PC-9 (cell line): ENCODE data around the gene CLDN9. TPM values are rescaled to one million over a fixed set of nuclear protein-coding genes. Genes with fewer than 3 reads are reported as not detected.
A peak's percentile ranks its signal among the peaks of the same experiment; 100 is the strongest.

Experiments
- BruUV-seq: library from RNA; stranded (reverse); fragments of 400-500 nt; replicated peaks from 2 replicates; lab custom pipeline; 2021; lab: Mats Ljungman, UMichigan
- CTCF ChIA-PET: fragments of 300-600 bp; sonication (Branson Sonifier 250); formaldehyde crosslinking; loops from one replicate; lab custom pipeline; 2022; ENCODE audit warnings: antibody characterized with exemption; lab: Charles Lee
- POLR2A ChIA-PET: fragments of 300-600 bp; sonication (Branson Sonifier 250); formaldehyde crosslinking; loops from one replicate; lab custom pipeline; 2022; ENCODE audit warnings: antibody characterized with exemption; ENCODE audit not compliant: unreplicated experiment; lab: Charles Lee
- DNase-seq, 2 experiments: peaks; one replicate each; pipeline versions ENCODE4 v3.0.0 to v3.0.0-alpha.2; 2015 to 2022; ENCODE audit warnings: mixed read lengths in 1 of 2
- H2AFZ ChIP-seq: fragments of 200-600 bp; sonication (generic); 2 replicates; pipeline ENCODE4 v1.8.1; 2017; ENCODE audit warnings: antibody characterized with exemption
- H3F3A ChIP-seq: fragments of 200-600 bp; sonication (generic); 2 replicates; pipeline ENCODE4 v1.8.1; 2017; ENCODE audit warnings: antibody characterized with exemption, mild to moderate bottlenecking, low read depth; ENCODE audit not compliant: insufficient read depth
- H3K27ac ChIP-seq: fragments of 200-600 bp; sonication (generic); 2 replicates; pipeline ENCODE4 v1.6.1; 2016; ENCODE audit warnings: mixed run types
- H3K27me3 ChIP-seq: fragments of 200-600 bp; sonication (generic); 2 replicates; pipeline ENCODE4 v1.6.1; 2016; ENCODE audit warnings: low read depth, mixed run types; ENCODE audit not compliant: insufficient read depth
- H3K36me3 ChIP-seq: fragments of 200-600 bp; sonication (generic); 2 replicates; pipeline ENCODE4 v1.6.1; 2016; ENCODE audit warnings: low read depth, mixed run types
- H3K4me1 ChIP-seq: fragments of 200-600 bp; sonication (generic); replicated peaks from 2 replicates; pipeline ENCODE4 v1.6.1; 2016; ENCODE audit warnings: mixed run types; ENCODE audit not compliant: insufficient read depth
- H3K4me2 ChIP-seq: fragments of 200-600 bp; sonication (generic); 2 replicates; pipeline ENCODE4 v1.6.1; 2017; ENCODE audit warnings: mixed run types
- H3K4me3 ChIP-seq: fragments of 200-600 bp; sonication (generic); 2 replicates; pipeline ENCODE4 v1.6.1; 2016; ENCODE audit warnings: mixed run types
- H3K79me2 ChIP-seq: fragments of 200-600 bp; sonication (generic); 2 replicates; pipeline ENCODE4 v1.6.1; 2017; ENCODE audit warnings: low read depth, mixed run types
- H3K9me2 ChIP-seq: fragments of 200-600 bp; sonication (generic); 2 replicates; pipeline ENCODE4 v1.8.1; 2017; ENCODE audit warnings: mild to moderate bottlenecking; ENCODE audit not compliant: insufficient read depth
- H3K9me3 ChIP-seq: fragments of 200-600 bp; sonication (generic); 2 replicates; pipeline ENCODE4 v1.8.1; 2016; ENCODE audit warnings: low read depth; ENCODE audit not compliant: insufficient read depth
- H4K20me1 ChIP-seq: fragments of 200-600 bp; sonication (generic); 2 replicates; pipeline ENCODE4 v1.8.1; 2017; ENCODE audit not compliant: insufficient read depth
- CTCF ChIP-seq: fragments of 200-600 bp; sonication (generic); conservative IDR thresholded peaks from 2 replicates; pipeline ENCODE4 v1.6.1; 2017; ENCODE audit warnings: mixed run types, antibody characterized with exemption, mild to moderate bottlenecking, moderate library complexity
- EZH2 ChIP-seq: fragments of 200-600 bp; sonication (generic); IDR thresholded peaks from 2 replicates; pipeline ENCODE4 v1.8.0; 2017; ENCODE audit warnings: antibody characterized with exemption, low read depth
- intact Hi-C: fragments of 100-400 bp; cut with micrococcal nuclease; formaldehyde crosslinking; loops from one replicate; pipeline ENCODE4 v1.10.0; 2022; ENCODE audit not compliant: unreplicated experiment
- total RNA-seq: library from RNA; stranded (reverse); gene quantifications from 2 replicates; pipeline ENCODE4 v1.2.3, GENCODE V29; 2021

Gene CLDN9
- total RNA-seq, 1 experiment from 2014 or later = 16.4 TPM

- intact Hi-C loops = loop anchor here (2.0 kb wide), 1 partner anchor 41 kb away; the partner anchor contains the start of gene PKMYT1
- Histone ChIP-seq H3K4me2 (peak overlapping the region; percentile 100), H3K36me3 (peaks cover 11% of the 10 kb centered on the region), H3F3A (peaks cover 44% of the 10 kb centered on the region), H3K9me2 (no peaks in the 10 kb centered on the region), H4K20me1 (peaks cover 10% of the 10 kb centered on the region), H3K27me3 (no peaks in the 10 kb centered on the region), H3K9me3 (no peaks in the 10 kb centered on the region), H3K27ac (peak overlapping the region; percentile 97), H2AFZ (no peak overlapping the region), H3K4me3 (peak overlapping the region; percentile 76), H3K4me1 (peaks cover 8% of the 10 kb centered on the region), H3K79me2 (peaks cover 28% of the 10 kb centered on the region)
- TF ChIP-seq CTCF (no peak), EZH2 (no peak)
- POLR2A ChIA-PET = interaction anchor here (0.6 to 5.1 kb wide), 9 partner anchors 9 to 1549 kb away, joined by 3 to 87 read pairs (median 9); partner anchors contain the start of genes CLDN9, KREMEN2, ZNF213 and ZSCAN10
- peak; percentile 89 to 95 for DNase-seq
- no TSS peak for BruUV-seq
- CTCF ChIA-PET = interaction anchor here (0.6 kb wide), 1 partner anchor 12 kb away, joined by 3 read pairs; no protein-coding TSS in a partner anchor
Observed at GRCh38 chr16:3022208-3022683, 9.5 kb downstream of the CLDN9 start.

GRCh38 chr16:3022684-3023414, 10.1 kb downstream of the CLDN9 start:
- TF ChIP-seq EZH2 (no peak), CTCF (no peak)

GRCh38 chr16:3023415-3023668, 10.6 kb downstream of the CLDN9 start:
- no peak for TF ChIP-seq CTCF
- no peak for TF ChIP-seq EZH2
- Histone ChIP-seq H3K27me3 (no peaks in the 10 kb centered on the region), H3K4me1 (peaks cover 13% of the 10 kb centered on the region), H3K4me3 (peak overlapping the region; percentile 76), H4K20me1 (peaks cover 10% of the 10 kb centered on the region), H3K9me2 (no peaks in the 10 kb centered on the region), H3K36me3 (peaks cover 11% of the 10 kb centered on the region), H3F3A (peaks cover 51% of the 10 kb centered on the region), H3K4me2 (peak overlapping the region; percentile 100), H3K79me2 (peaks cover 28% of the 10 kb centered on the region), H3K27ac (peak overlapping the region; percentile 97), H3K9me3 (no peaks in the 10 kb centered on the region), H2AFZ (no peak overlapping the region)
- no TSS peak for BruUV-seq
- POLR2A ChIA-PET = interaction anchor here (0.6 to 5.1 kb wide), 13 partner anchors 8 to 1441 kb away, joined by 3 to 87 read pairs (median 5); partner anchors contain the start of genes CLDN9 and ZNF213
- intact Hi-C loops = loop anchor here (1.0 to 2.0 kb wide), 2 partner anchors 43 to 53 kb away; partner anchors contain the start of gene PKMYT1
- CTCF ChIA-PET = interaction anchor here (0.6 to 1.8 kb wide), 3 partner anchors 16 to 34 kb away, joined by 3 to 8 read pairs (median 4); no protein-coding TSS in a partner anchor
- peak; percentile 86 to 89 for DNase-seq

More at GRCh38 chr16:3022684-3023414, 10.1 kb downstream of the CLDN9 start:
- BruUV-seq = TSS peak; percentile 44
- Histone ChIP-seq H3F3A (peaks cover 50% of the 10 kb centered on the region), H2AFZ (no peak overlapping the region), H3K4me1 (peaks cover 11% of the 10 kb centered on the region), H3K4me2 (peak overlapping the region; percentile 100), H3K27me3 (no peaks in the 10 kb centered on the region), H3K4me3 (peak overlapping the region; percentile 76), H3K9me3 (no peaks in the 10 kb centered on the region), H3K36me3 (peaks cover 11% of the 10 kb centered on the region), H3K79me2 (peaks cover 28% of the 10 kb centered on the region), H3K9me2 (no peaks in the 10 kb centered on the region), H4K20me1 (peaks cover 10% of the 10 kb centered on the region), H3K27ac (peak overlapping the region; percentile 97)
- intact Hi-C loops = loop anchor here (1.0 to 2.0 kb wide), 2 partner anchors 42 to 53 kb away; partner anchors contain the start of gene PKMYT1
- no peak for DNase-seq
- ChIA-PET CTCF (interaction anchor here (0.6 to 1.8 kb wide), 3 partner anchors 16 to 34 kb away, joined by 3 to 8 read pairs (median 4); no protein-coding TSS in a partner anchor), POLR2A (interaction anchor here (0.6 to 5.1 kb wide), 13 partner anchors 8 to 1442 kb away, joined by 3 to 87 read pairs (median 6); partner anchors contain the start of genes CLDN9, KREMEN2 and ZSCAN10)
